ENCODE measurements around the gene TRPM6.

TRPM6 gene

GRCh38 chr9:74711341-74711740 lies 176.4 kb downstream of the TRPM6 start:
- no peak for DNase-seq

GRCh38 chr9:74697535-74697934 lies 190.2 kb downstream of the TRPM6 start:
- DNase-seq = no peak

GRCh38 chr9:74696520-74696919 lies 191.2 kb downstream of the TRPM6 start:
- no peak for DNase-seq

- no peak for DNase-seq
Measured at GRCh38 chr9:74691058-74691457, 196.7 kb downstream of the TRPM6 start.

- no peak for DNase-seq
Measured at GRCh38 chr9:74683322-74683721, 204.4 kb downstream of the TRPM6 start.

GRCh38 chr9:74681906-74682305 lies 205.8 kb downstream of the TRPM6 start:
- no peak for DNase-seq

GRCh38 chr9:74674077-74674476 lies 213.6 kb downstream of the TRPM6 start:
- no peak for DNase-seq
